Suprapubic skin (tissue), 4 donors: ENCODE measurements around the gene CPSF4. TPM values are rescaled to one million over a fixed set of nuclear protein-coding genes. Genes with fewer than 3 reads are reported as not detected.
"Not testable (repeated sequence)": the region's sequence is repeated elsewhere in the genome, so short reads cannot be mapped to it uniquely, and the experiment has no call there.

Source experiments
- DNase-seq, 2 donors: peaks; one replicate each; pipeline ENCODE4 v3.0.0-alpha.2; 2019; ENCODE audit warnings: low spot score in 2 of 2
- H3K27ac ChIP-seq: fragments of 200-600 bp; sonication (generic); one replicate; pipeline ENCODE4 v1.5.1; 2019
- H3K27me3 ChIP-seq: fragments of 200-600 bp; sonication (generic); one replicate; pipeline ENCODE4 v1.5.1; 2019
- H3K36me3 ChIP-seq: fragments of 200-600 bp; sonication (generic); one replicate; pipeline ENCODE4 v1.5.1; 2019
- H3K4me1 ChIP-seq: fragments of 200-600 bp; sonication (generic); one replicate; pipeline ENCODE4 v1.5.1; 2019
- H3K4me3 ChIP-seq: fragments of 200-600 bp; sonication (generic); one replicate; pipeline ENCODE4 v1.5.1; 2019; ENCODE audit warnings: mild to moderate bottlenecking
- H3K9me3 ChIP-seq: fragments of 200-600 bp; sonication (generic); one replicate; pipeline ENCODE4 v1.5.1; 2019
- EP300 ChIP-seq: sonication (generic); formaldehyde crosslinking; IDR thresholded peaks from one replicate; pipeline ENCODE4 v1.6.1; 2017; ENCODE audit warnings: antibody characterized with exemption
- POLR2A ChIP-seq, 2 donors: fragments of 450-650 bp; IDR thresholded peaks; one replicate each; pipeline ENCODE4 v1.6.1; 2017; ENCODE audit warnings: antibody characterized with exemption in 2 of 2, mild to moderate bottlenecking in 2 of 2, moderate library complexity in 2 of 2
- POLR2AphosphoS5 ChIP-seq, 3 donors: sonication (generic); formaldehyde crosslinking; IDR thresholded peaks; one replicate each; pipeline ENCODE4 v1.6.1; 2017; ENCODE audit warnings: antibody characterized with exemption in 3 of 3
- WGBS: methylation state at CpG from one replicate; pipeline ENCODE4 v1.1.5; 2018; 5-methylcytosine and 5-hydroxymethylcytosine counted together
- total RNA-seq, 4 donors: library from RNA; depleted of rRNA; stranded (reverse); fragments of >200 nt; gene quantifications; one replicate each; pipeline ENCODE4 v1.1.0, GENCODE V29; 2016
- TF ChIP-seq, protein P1 (sequence below), 2 donors: fragments of 200-600 bp in 1 of 2; fragments of 450-650 bp in 1 of 2; sonication (generic) in 1 of 2; IDR thresholded peaks; one replicate each; pipeline ENCODE4 v1.5.1; 2016 to 2019; ENCODE audit warnings: antibody characterized with exemption in 2 of 2, mild to moderate bottlenecking in 1 of 2, moderate library complexity in 1 of 2

Gene CPSF4
- total RNA-seq, 4 donors from 2014 or later: 35.0 to 59.9 (median 41.7) TPM

DNA sequence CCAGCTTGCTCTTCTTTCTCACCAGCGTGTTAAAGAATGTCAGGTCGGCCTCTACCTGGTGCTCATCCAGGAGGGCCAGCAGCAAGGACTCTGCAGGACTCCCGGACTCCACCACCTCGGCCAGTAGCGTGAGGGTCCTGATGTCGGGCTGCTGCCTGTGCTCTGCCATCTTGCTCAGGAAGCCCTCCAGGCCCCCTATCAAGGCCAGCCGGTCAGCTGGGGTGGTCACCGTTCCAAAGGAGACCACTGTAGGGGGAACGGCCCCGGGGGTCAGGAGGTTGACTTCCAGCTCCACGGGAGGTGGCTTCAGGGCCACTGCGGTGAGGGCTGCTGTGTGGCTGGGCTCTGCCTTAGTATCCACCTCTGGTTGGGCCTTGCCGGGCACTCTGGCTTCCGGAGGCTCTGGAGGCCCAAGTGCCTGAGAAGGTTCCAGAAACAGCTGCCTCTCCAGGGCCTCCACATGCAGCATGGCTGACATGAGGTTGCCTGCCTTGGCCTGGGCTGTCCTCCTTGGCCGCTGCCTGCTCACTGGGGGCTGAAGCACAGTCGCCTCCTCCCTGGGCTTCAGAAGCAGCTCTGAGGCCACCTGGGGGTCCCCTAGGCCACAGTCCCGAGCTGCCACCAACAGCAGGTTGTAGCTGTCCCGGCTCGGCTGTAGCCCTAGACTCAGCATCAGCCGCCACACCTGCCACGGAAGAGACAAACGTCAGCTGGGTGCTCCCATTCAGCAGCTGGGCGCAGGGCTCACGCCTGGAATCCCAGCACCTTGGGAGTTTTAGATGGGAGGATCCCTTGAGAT is 13.6 kb upstream of the CPSF4 start:
- Histone ChIP-seq H3K27me3 (no peaks in the 10 kb centered on the region), H3K36me3 (peaks cover 83% of the 10 kb centered on the region)
- 86% methylated on average over 6 of the region's 24 CpGs for WGBS

DNA sequence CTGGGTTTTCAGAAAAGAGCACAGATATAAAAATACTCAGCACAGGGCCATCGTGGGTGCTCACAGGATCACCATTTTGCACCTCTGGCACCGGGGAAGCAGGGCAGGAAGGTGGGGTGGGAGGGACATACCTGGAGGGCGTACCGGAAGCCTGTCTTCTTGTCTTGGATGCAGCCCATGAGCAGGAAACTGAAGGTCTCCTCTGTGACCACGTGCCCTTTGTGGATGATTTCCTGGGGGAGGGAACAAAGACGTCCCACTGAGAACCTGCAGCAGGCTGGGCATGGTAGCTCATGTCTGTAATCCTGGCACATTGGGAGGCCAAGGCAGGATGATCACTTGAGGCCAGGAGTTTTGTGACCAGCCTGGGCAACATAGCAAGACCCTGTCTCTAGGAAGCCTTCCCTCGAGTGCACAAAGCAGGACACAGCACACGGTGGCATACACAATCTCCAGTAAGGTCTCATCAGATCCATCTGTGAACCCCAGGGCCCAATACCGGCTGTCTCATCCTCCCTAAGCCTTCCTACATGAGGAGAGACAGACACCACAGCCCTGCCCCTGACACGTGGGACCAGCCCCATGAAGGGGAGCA is 9.7 kb upstream of the CPSF4 start:
- Histone ChIP-seq H3K9me3 (no peaks in the 10 kb centered on the region), H3K27ac (no peak overlapping the region), H3K4me3 (no peak overlapping the region), H3K27me3 (no peaks in the 10 kb centered on the region), H3K4me1 (no peaks in the 10 kb centered on the region), H3K36me3 (peaks cover 88% of the 10 kb centered on the region)
- WGBS: 81% methylated on average over 9 of the region's 10 CpGs
- no peak for DNase-seq
- TF ChIP-seq POLR2AphosphoS5 (IDR thresholded peaks at IDR 0.05): no peak
- TF ChIP-seq, protein P1, sequence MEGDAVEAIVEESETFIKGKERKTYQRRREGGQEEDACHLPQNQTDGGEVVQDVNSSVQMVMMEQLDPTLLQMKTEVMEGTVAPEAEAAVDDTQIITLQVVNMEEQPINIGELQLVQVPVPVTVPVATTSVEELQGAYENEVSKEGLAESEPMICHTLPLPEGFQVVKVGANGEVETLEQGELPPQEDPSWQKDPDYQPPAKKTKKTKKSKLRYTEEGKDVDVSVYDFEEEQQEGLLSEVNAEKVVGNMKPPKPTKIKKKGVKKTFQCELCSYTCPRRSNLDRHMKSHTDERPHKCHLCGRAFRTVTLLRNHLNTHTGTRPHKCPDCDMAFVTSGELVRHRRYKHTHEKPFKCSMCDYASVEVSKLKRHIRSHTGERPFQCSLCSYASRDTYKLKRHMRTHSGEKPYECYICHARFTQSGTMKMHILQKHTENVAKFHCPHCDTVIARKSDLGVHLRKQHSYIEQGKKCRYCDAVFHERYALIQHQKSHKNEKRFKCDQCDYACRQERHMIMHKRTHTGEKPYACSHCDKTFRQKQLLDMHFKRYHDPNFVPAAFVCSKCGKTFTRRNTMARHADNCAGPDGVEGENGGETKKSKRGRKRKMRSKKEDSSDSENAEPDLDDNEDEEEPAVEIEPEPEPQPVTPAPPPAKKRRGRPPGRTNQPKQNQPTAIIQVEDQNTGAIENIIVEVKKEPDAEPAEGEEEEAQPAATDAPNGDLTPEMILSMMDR (IDR thresholded peaks at IDR 0.05): no peak
- TF ChIP-seq EP300: no peak
- no peak for TF ChIP-seq POLR2A (IDR thresholded peaks at IDR 0.05)

More for the DNA sequence above, 13.6 kb upstream of the CPSF4 start:
- peak in 1 of 2 donors; percentile 77 for DNase-seq
- Histone ChIP-seq H3K9me3 (no peaks in the 10 kb centered on the region), H3K27ac (no peak overlapping the region), H3K4me3 (no peak overlapping the region), H3K4me1 (no peaks in the 10 kb centered on the region)
- TF ChIP-seq EP300: no peak
- TF ChIP-seq POLR2AphosphoS5 (IDR thresholded peaks at IDR 0.05): no peak

DNA sequence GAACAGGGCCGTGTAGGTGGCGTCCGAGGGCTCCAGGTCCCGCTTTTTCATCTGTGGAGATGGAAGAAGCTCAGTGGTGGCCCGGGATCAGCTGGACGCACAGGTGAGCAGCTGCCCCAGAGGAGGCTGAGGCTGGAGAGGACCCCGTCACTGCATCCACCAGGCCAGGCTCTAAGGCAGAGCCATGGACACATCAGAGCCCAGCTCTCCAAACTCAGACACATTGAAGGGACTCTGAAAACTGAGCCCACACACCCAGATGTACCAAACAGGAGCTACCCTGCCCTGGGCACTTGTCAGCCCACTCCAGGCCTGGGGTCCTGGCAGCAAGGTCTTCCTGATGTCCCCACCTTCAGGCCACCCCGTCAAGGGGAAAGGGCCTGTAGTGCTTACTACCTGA is 9.0 kb upstream of the CPSF4 start:
- no peak for TF ChIP-seq POLR2A (IDR thresholded peaks at IDR 0.05)
- TF ChIP-seq, protein P1 (IDR thresholded peaks at IDR 0.05): no peak
- TF ChIP-seq POLR2AphosphoS5 (IDR thresholded peaks at IDR 0.05): no peak
- no peak for TF ChIP-seq EP300
- Histone ChIP-seq H3K36me3 (peaks cover 88% of the 10 kb centered on the region), H3K4me1 (no peaks in the 10 kb centered on the region), H3K4me3 (no peak overlapping the region), H3K27ac (no peak overlapping the region), H3K27me3 (no peaks in the 10 kb centered on the region), H3K9me3 (no peaks in the 10 kb centered on the region)
- no peak for DNase-seq
- whole genome bisulfite sequencing: 98% methylated on average over 7 of the region's 8 CpGs

DNA sequence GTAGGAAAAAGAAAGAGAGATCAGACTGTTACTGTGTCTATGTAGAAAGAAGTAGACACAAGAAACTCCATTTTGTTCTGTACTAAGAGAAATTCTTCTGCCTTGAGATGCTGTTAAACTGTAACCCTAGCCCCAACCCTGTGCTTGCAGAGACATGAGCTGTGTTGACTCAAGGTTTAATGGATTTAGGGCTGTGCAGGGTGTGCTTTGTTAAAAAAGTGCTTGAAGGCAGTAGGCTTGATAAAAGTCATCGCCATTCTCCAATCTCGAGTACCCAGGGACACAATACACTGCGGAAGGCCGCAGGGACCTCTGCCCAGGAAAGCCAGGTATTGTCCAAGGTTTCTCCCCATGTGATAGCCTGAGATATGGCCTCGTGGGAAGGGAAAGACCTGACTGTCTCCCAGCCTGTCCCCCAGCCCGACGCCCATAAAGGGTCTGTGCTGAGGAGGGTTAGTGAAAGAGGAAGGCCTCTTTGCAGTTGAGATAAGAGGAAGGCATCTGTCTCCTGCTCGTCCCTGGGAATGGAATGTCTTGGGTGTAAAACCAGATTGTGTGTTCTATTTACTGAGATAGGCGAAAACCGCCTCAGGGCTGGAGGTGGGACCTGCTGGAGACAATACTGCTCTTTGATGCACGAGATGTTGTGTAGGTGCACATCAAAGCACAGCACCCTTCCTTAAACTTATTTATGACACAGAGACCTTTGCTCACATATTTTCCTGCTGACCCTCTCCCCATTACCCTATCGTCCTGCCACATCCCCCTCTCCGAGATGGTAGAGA is 6.8 kb upstream of the CPSF4 start:
- not testable (repeated sequence) for H3K4me1 ChIP-seq, H3K9me3 ChIP-seq, DNase-seq, H3K27me3 ChIP-seq, H3K27ac ChIP-seq, H3K4me3 ChIP-seq
- WGBS: 84% methylated on average over 11 of the region's 13 CpGs
- peaks cover 75% of the 10 kb centered on the region for H3K36me3 ChIP-seq

DNA sequence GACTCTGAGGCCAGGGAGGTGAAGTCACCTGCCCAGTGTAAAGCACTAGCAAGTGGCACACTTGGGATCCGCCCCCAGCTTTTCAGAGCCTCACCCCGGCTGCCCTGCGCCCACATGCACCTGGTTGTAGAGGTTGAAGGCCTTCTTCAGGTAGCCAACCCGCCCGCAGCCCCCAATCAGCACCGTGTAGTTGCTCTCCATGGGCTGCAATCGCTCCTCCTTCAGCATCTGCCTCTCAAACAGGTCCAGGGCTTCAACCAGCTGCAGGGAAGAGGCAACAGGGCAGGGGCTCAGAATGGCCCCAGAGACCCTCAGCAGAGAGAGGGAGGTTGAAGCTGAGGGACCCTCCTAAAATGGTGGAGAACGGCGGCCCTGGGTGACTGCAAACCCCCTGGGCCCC is 5.6 kb upstream of the CPSF4 start:
- Histone ChIP-seq H3K27me3 (no peaks in the 10 kb centered on the region), H3K36me3 (peaks cover 68% of the 10 kb centered on the region), H3K9me3 (no peaks in the 10 kb centered on the region), H3K27ac (no peak overlapping the region), H3K4me3 (no peak overlapping the region), H3K4me1 (peaks cover 8% of the 10 kb centered on the region)
- TF ChIP-seq POLR2A (IDR thresholded peaks at IDR 0.05) (no peak), EP300 (no peak), POLR2AphosphoS5 (IDR thresholded peaks at IDR 0.05) (no peak)
- TF ChIP-seq, protein P1 (IDR thresholded peaks at IDR 0.05): no peak
- WGBS: 87% methylated on average over 9 of the region's 9 CpGs
- DNase-seq: no peak
